IgD-negative memory B cell (primary cell): ENCODE results near the gene TNKS1BP1. TPM values are rescaled to one million over a fixed set of nuclear protein-coding genes. Genes with fewer than 3 reads are reported as not detected.

Experiments used
- H3K27ac Mint-ChIP-seq, 3 donors: one replicate each; pipeline ENCODE4 v1.8.0; 2020 to 2022; ENCODE audit warnings: mild to moderate bottlenecking in 3 of 3, mixed read lengths in 3 of 3, moderate library complexity in 1 of 3
- H3K27me3 Mint-ChIP-seq: one replicate; pipeline ENCODE4 v1.8.0; 2021; ENCODE audit warnings: mixed read lengths
- H3K36me3 Mint-ChIP-seq: one replicate; pipeline ENCODE4 v1.8.0; 2020; ENCODE audit warnings: mild to moderate bottlenecking, mixed read lengths
- H3K4me1 Mint-ChIP-seq, 3 donors: one replicate each; pipeline ENCODE4 v1.8.0; 2020 to 2022; ENCODE audit warnings: mixed read lengths in 3 of 3, mild to moderate bottlenecking in 1 of 3
- H3K4me3 Mint-ChIP-seq, 4 donors: one replicate each; pipeline ENCODE4 v1.8.0; 2020 to 2022; ENCODE audit warnings: mild to moderate bottlenecking in 4 of 4, mixed read lengths in 4 of 4, moderate library complexity in 3 of 4
- H3K9me3 Mint-ChIP-seq, 3 donors: one replicate each; pipeline ENCODE4 v1.8.0; 2020 to 2021; ENCODE audit warnings: mixed read lengths in 3 of 3, mild to moderate bottlenecking in 1 of 3
- polyA plus RNA-seq: library from polyadenylated mRNA; unstranded; fragments of 300-500 nt; fragmentation: Illumina TruSeq; gene quantifications from one replicate; pipeline ENCODE4 v1.2.3, GENCODE V29; 2021

The TNKS1BP1 gene
- polyA plus RNA-seq, 1 donor from 2014 or later, result 5.5 TPM

GRCh38 chr11:57315491-57315890 lies 9.3 kb downstream of the TNKS1BP1 start:
- H3K36me3 Mint-ChIP-seq, result no peaks in the 10 kb centered on the region
- H3K4me3 Mint-ChIP-seq, result no peak overlapping the region
- H3K27ac Mint-ChIP-seq, result no peak overlapping the region
- peaks cover 0 to 6% (median 5%) of the 10 kb centered on the region in 3 donors for H3K4me1 Mint-ChIP-seq
- H3K9me3 Mint-ChIP-seq, result no peaks in the 10 kb centered on the region
- H3K27me3 Mint-ChIP-seq, result peaks cover 5% of the 10 kb centered on the region

GRCh38 chr11:57314221-57314973 lies 10.4 kb downstream of the TNKS1BP1 start:
- H3K36me3 Mint-ChIP-seq, result no peaks in the 10 kb centered on the region
- no peak overlapping the region for H3K27ac Mint-ChIP-seq
- no peak overlapping the region for H3K4me3 Mint-ChIP-seq
- peaks cover 5% of the 10 kb centered on the region for H3K27me3 Mint-ChIP-seq
- no peaks in the 10 kb centered on the region for H3K9me3 Mint-ChIP-seq
- peaks cover 0 to 6% (median 5%) of the 10 kb centered on the region in 3 donors for H3K4me1 Mint-ChIP-seq

GRCh38 chr11:57313788-57314135 lies 11.0 kb downstream of the TNKS1BP1 start:
- Mint-ChIP-seq H3K4me1 (peaks cover 0 to 5% (median 5%) of the 10 kb centered on the region in 3 donors), H3K27ac (no peak overlapping the region), H3K4me3 (no peak overlapping the region), H3K36me3 (no peaks in the 10 kb centered on the region), H3K9me3 (no peaks in the 10 kb centered on the region), H3K27me3 (peaks cover 5% of the 10 kb centered on the region)

- no peak overlapping the region for H3K27ac Mint-ChIP-seq
- H3K4me1 Mint-ChIP-seq, result peaks cover 0 to 5% (median 5%) of the 10 kb centered on the region in 3 donors
- H3K36me3 Mint-ChIP-seq, result no peaks in the 10 kb centered on the region
- no peak overlapping the region for H3K4me3 Mint-ChIP-seq
- no peaks in the 10 kb centered on the region for H3K9me3 Mint-ChIP-seq
- peaks cover 5% of the 10 kb centered on the region for H3K27me3 Mint-ChIP-seq
Measured at GRCh38 chr11:57313071-57313787, 11.5 kb downstream of the TNKS1BP1 start.

- H3K36me3 Mint-ChIP-seq, result peaks cover 2% of the 10 kb centered on the region
- H3K27ac Mint-ChIP-seq, result no peak overlapping the region
- H3K4me3 Mint-ChIP-seq, result peak overlapping the region in 1 of 4 donors; percentile 83
Measured at GRCh38 chr11:57312511-57313021, 12.2 kb downstream of the TNKS1BP1 start.

GRCh38 chr11:57311109-57311936 lies 13.4 kb downstream of the TNKS1BP1 start:
- no peaks in the 10 kb centered on the region for H3K9me3 Mint-ChIP-seq
- peaks cover 0 to 5% (median 5%) of the 10 kb centered on the region in 3 donors for H3K4me1 Mint-ChIP-seq
- no peak overlapping the region for H3K27ac Mint-ChIP-seq
- H3K36me3 Mint-ChIP-seq, result peaks cover 5% of the 10 kb centered on the region
- H3K4me3 Mint-ChIP-seq, result peak overlapping the region in 2 of 4 donors; percentile 32 to 51
- H3K27me3 Mint-ChIP-seq, result peaks cover 5% of the 10 kb centered on the region

More at GRCh38 chr11:57312511-57313021, 12.2 kb downstream of the TNKS1BP1 start:
- no peaks in the 10 kb centered on the region for H3K9me3 Mint-ChIP-seq
- peaks cover 5% of the 10 kb centered on the region for H3K27me3 Mint-ChIP-seq
- peaks cover 0 to 5% (median 4%) of the 10 kb centered on the region in 3 donors for H3K4me1 Mint-ChIP-seq

- H3K4me3 Mint-ChIP-seq, result peak overlapping the region in 1 of 4 donors; percentile 51
- H3K27ac Mint-ChIP-seq, result no peak overlapping the region
- no peaks in the 10 kb centered on the region for H3K9me3 Mint-ChIP-seq
- H3K36me3 Mint-ChIP-seq, result peaks cover 5% of the 10 kb centered on the region
- peaks cover 5% of the 10 kb centered on the region for H3K27me3 Mint-ChIP-seq
- H3K4me1 Mint-ChIP-seq, result peaks cover 0 to 5% (median 5%) of the 10 kb centered on the region in 3 donors
Measured at GRCh38 chr11:57310630-57311086, 14.1 kb downstream of the TNKS1BP1 start.

- Mint-ChIP-seq H3K4me1 (peaks cover 0 to 5% (median 5%) of the 10 kb centered on the region in 3 donors), H3K27me3 (peaks cover 5% of the 10 kb centered on the region), H3K4me3 (no peak overlapping the region), H3K9me3 (no peaks in the 10 kb centered on the region), H3K36me3 (peaks cover 5% of the 10 kb centered on the region), H3K27ac (peak overlapping the region in 1 of 3 donors; percentile 48)
Measured at GRCh38 chr11:57310091-57310490, 14.7 kb downstream of the TNKS1BP1 start.

- Mint-ChIP-seq H3K4me1 (peaks cover 0 to 5% (median 5%) of the 10 kb centered on the region in 3 donors), H3K27ac (peak overlapping the region in 2 of 3 donors; percentile 28 to 77), H3K9me3 (no peaks in the 10 kb centered on the region), H3K27me3 (peaks cover 5% of the 10 kb centered on the region), H3K4me3 (no peak overlapping the region), H3K36me3 (peaks cover 5% of the 10 kb centered on the region)
Measured at GRCh38 chr11:57309106-57310059, 15.4 kb downstream of the TNKS1BP1 start.

GRCh38 chr11:57308426-57309060 lies 16.2 kb downstream of the TNKS1BP1 start:
- Mint-ChIP-seq H3K27me3 (peaks cover 5% of the 10 kb centered on the region), H3K4me3 (no peak overlapping the region), H3K27ac (peak overlapping the region in 1 of 3 donors; percentile 77), H3K4me1 (peaks cover 0 to 5% (median 5%) of the 10 kb centered on the region in 3 donors), H3K36me3 (peaks cover 5% of the 10 kb centered on the region), H3K9me3 (no peaks in the 10 kb centered on the region)

GRCh38 chr11:57307666-57308270 lies 17.0 kb downstream of the TNKS1BP1 start:
- Mint-ChIP-seq H3K36me3 (peaks cover 5% of the 10 kb centered on the region), H3K27ac (peak overlapping the region in 1 of 3 donors; percentile 39), H3K4me3 (no peak overlapping the region), H3K4me1 (peaks cover 0 to 5% (median 5%) of the 10 kb centered on the region in 3 donors), H3K9me3 (no peaks in the 10 kb centered on the region), H3K27me3 (peaks cover 4% of the 10 kb centered on the region)

- no peak overlapping the region for H3K27ac Mint-ChIP-seq
- peaks cover under 1% of the 10 kb centered on the region for H3K27me3 Mint-ChIP-seq
- H3K4me3 Mint-ChIP-seq, result peak overlapping the region in 1 of 4 donors; percentile 75
- H3K9me3 Mint-ChIP-seq, result no peaks in the 10 kb centered on the region
- peaks cover 0 to 3% (median 2%) of the 10 kb centered on the region in 3 donors for H3K4me1 Mint-ChIP-seq
- H3K36me3 Mint-ChIP-seq, result peaks cover 5% of the 10 kb centered on the region
Measured at GRCh38 chr11:57306940-57307565, 17.7 kb downstream of the TNKS1BP1 start.
